AG09319 (cell line): ENCODE measurements around the gene PSMD8.

ENCODE experiments used
- DNase-seq: peaks from one replicate; pipeline ENCODE4 v3.0.0-alpha.2; 2010; ENCODE audit warnings: low read depth; ENCODE audit errors: extremely low read depth
- CTCF ChIP-seq: IDR thresholded peaks from 2 replicates; pipeline ENCODE4 v1.5.1; 2011; ENCODE audit warnings: low read depth, mild to moderate bottlenecking, inconsistent platforms, low read length, moderate library complexity

Gene PSMD8

GRCh38 chr19:38413416-38413815, 39.0 kb downstream of the PSMD8 start:
- DNase-seq: no peak
- TF ChIP-seq CTCF: no peak

- no peak for TF ChIP-seq CTCF
- DNase-seq: no peak
These were observed 42.8 kb downstream of the PSMD8 start for GRCh38 chr19:38417146-38417543.

GRCh38 chr19:38417544-38418506, 43.5 kb downstream of the PSMD8 start:
- DNase-seq: no peak
- no peak for TF ChIP-seq CTCF

GRCh38 chr19:38420935-38421334, 46.6 kb downstream of the PSMD8 start:
- TF ChIP-seq CTCF: no peak
- DNase-seq: no peak

GRCh38 chr19:38421856-38422255, 47.5 kb downstream of the PSMD8 start:
- DNase-seq: no peak
- no peak for TF ChIP-seq CTCF

GRCh38 chr19:38422438-38422837, 48.1 kb downstream of the PSMD8 start:
- TF ChIP-seq CTCF: no peak
- DNase-seq: no peak

- no peak for TF ChIP-seq CTCF
These were observed 49.9 kb downstream of the PSMD8 start for GRCh38 chr19:38424272-38424671.

More at GRCh38 chr19:38424272-38424671, 49.9 kb downstream of the PSMD8 start:
- no peak for DNase-seq
